B cell (primary cell): ENCODE measurements around the gene FXR2.

Experiments used
- CTCF ChIP-seq: fragments of 200-600 bp; IDR thresholded peaks from one replicate; pipeline ENCODE4 v1.8.0; 2022; ENCODE audit warnings: antibody characterized with exemption, mild to moderate bottlenecking
- EZH2 ChIP-seq: IDR thresholded peaks from 2 replicates; pipeline ENCODE4 v1.6.1; 2012; ENCODE audit warnings: borderline replicate concordance, low read depth, mild to moderate bottlenecking, moderate library complexity, low read length; ENCODE audit not compliant: insufficient read depth, poor library complexity, severe bottlenecking

- TF ChIP-seq CTCF (no peak), EZH2 (no peak)
These were observed 62.1 kb downstream of the FXR2 start for GRCh38 chr17:7552621-7553051.
